Urinary bladder (tissue), 4 donors: ENCODE data around the gene SGTA. TPM values are rescaled to one million over a fixed set of nuclear protein-coding genes. Genes with fewer than 3 reads are reported as not detected.

Source experiments
- DNase-seq: peaks from one replicate; pipeline ENCODE4 v3.0.0-alpha.2; 2015; ENCODE audit errors: extremely low spot score
- H3K27ac ChIP-seq: one replicate; pipeline ENCODE4 v1.5.1; 2013; ENCODE audit warnings: low read depth, mild to moderate bottlenecking, moderate library complexity
- H3K36me3 ChIP-seq: one replicate; pipeline ENCODE4 v1.6.1; 2013; ENCODE audit warnings: mild to moderate bottlenecking, moderate library complexity; ENCODE audit not compliant: insufficient read depth
- H3K4me1 ChIP-seq: one replicate; pipeline ENCODE4 v1.6.1; 2013; ENCODE audit warnings: mild to moderate bottlenecking, moderate library complexity; ENCODE audit not compliant: insufficient read depth
- H3K4me3 ChIP-seq: one replicate; pipeline ENCODE4 v1.5.1; 2013; ENCODE audit warnings: low read depth, low read length
- WGBS: extraction: QIAGEN DNeasy Blood & Tissue Kit; methylation state at CpG from one replicate; pipeline ENCODE4 v1.1.7; 2013; 5-methylcytosine and 5-hydroxymethylcytosine counted together
- polyA plus RNA-seq: library from polyadenylated mRNA; stranded (reverse); fragments of 200-250 nt; gene quantifications from one replicate; pipeline ENCODE4 v1.2.3, GENCODE V29; 2013
- total RNA-seq: library from RNA; depleted of rRNA; stranded (reverse); fragments of >200 nt; gene quantifications from one replicate; pipeline ENCODE4 v1.2.3, GENCODE V29; 2014
- donor health status: healthy with polysubstance abuse.
- donor health status: healthy.

Gene SGTA
- total and polyA plus RNA-seq, 2 donors, result 17.6 to 65.5 TPM

GRCh38 chr19:2754659-2755447 lies 28.2 kb downstream of the SGTA start:
- 94% methylated on average over 43 of the region's 43 CpGs for WGBS
- DNase-seq, result no peak
- Histone ChIP-seq H3K27ac (no peak overlapping the region), H3K4me1 (no peaks in the 10 kb centered on the region), H3K4me3 (no peak overlapping the region), H3K36me3 (no peaks in the 10 kb centered on the region)

- Histone ChIP-seq H3K4me3 (no peak overlapping the region), H3K4me1 (no peaks in the 10 kb centered on the region), H3K27ac (no peak overlapping the region), H3K36me3 (no peaks in the 10 kb centered on the region)
- WGBS, result 91% methylated on average over 21 of the region's 21 CpGs
- no peak for DNase-seq
Observed at GRCh38 chr19:2751438-2751830, 31.6 kb downstream of the SGTA start.

GRCh38 chr19:2750808-2751437 lies 32.1 kb downstream of the SGTA start:
- Histone ChIP-seq H3K36me3 (no peaks in the 10 kb centered on the region), H3K4me3 (no peak overlapping the region), H3K27ac (no peak overlapping the region), H3K4me1 (no peaks in the 10 kb centered on the region)
- DNase-seq, result no peak
- 79% methylated on average over 17 of the region's 17 CpGs for WGBS

GRCh38 chr19:2747349-2747748 lies 35.7 kb downstream of the SGTA start:
- no peak overlapping the region for H3K27ac ChIP-seq
- WGBS, result 86% methylated on average over 7 of the region's 7 CpGs
- no peaks in the 10 kb centered on the region for H3K36me3 ChIP-seq
- no peak for DNase-seq
- no peak overlapping the region for H3K4me3 ChIP-seq
- H3K4me1 ChIP-seq, result no peaks in the 10 kb centered on the region

- H3K36me3 ChIP-seq, result no peaks in the 10 kb centered on the region
- DNase-seq, result no peak
- WGBS, result 33% methylated on average over 4 of the region's 4 CpGs
Observed at GRCh38 chr19:2744113-2744512, 39.0 kb downstream of the SGTA start.

GRCh38 chr19:2743099-2743498 lies 40.0 kb downstream of the SGTA start:
- WGBS, result 72% methylated on average over 8 of the region's 8 CpGs
- Histone ChIP-seq H3K4me1 (no peaks in the 10 kb centered on the region), H3K4me3 (no peak overlapping the region), H3K27ac (no peak overlapping the region), H3K36me3 (no peaks in the 10 kb centered on the region)
- no peak for DNase-seq

More at GRCh38 chr19:2744113-2744512, 39.0 kb downstream of the SGTA start:
- no peak overlapping the region for H3K4me3 ChIP-seq
- no peak overlapping the region for H3K27ac ChIP-seq
- no peaks in the 10 kb centered on the region for H3K4me1 ChIP-seq

GRCh38 chr19:2740314-2740656 lies 42.8 kb downstream of the SGTA start:
- WGBS, result 44% methylated on average over 13 of the region's 13 CpGs
- H3K4me1 ChIP-seq, result no peaks in the 10 kb centered on the region
- peaks cover 2% of the 10 kb centered on the region for H3K36me3 ChIP-seq
- no peak overlapping the region for H3K4me3 ChIP-seq
- no peak for DNase-seq
- no peak overlapping the region for H3K27ac ChIP-seq

- Histone ChIP-seq H3K27ac (no peak within 1 kb of the TSS), H3K36me3 (peaks cover 2% of the 10 kb centered on the region), H3K4me3 (peak within 1 kb of the TSS; percentile 97), H3K4me1 (no peaks in the 10 kb centered on the region)
- DNase-seq, result peak; percentile 95
- WGBS, result under 1% methylated on average over 64 of the region's 64 CpGs
Observed at GRCh38 chr19:2739602-2740313, 43.3 kb downstream of the SGTA start, which contains the start of gene SLC39A3. Gene SLC39A3 (minus strand): TSS chr19:2740017. CDS start chr19:2737257, 2,760 bp downstream.

GRCh38 chr19:2736550-2737190 lies 46.4 kb downstream of the SGTA start:
- no peak overlapping the region for H3K4me3 ChIP-seq
- no peak overlapping the region for H3K27ac ChIP-seq
- no peak for DNase-seq
- 96% methylated on average over 15 of the region's 15 CpGs for WGBS
- no peaks in the 10 kb centered on the region for H3K4me1 ChIP-seq
- H3K36me3 ChIP-seq, result peaks cover 2% of the 10 kb centered on the region

- H3K4me3 ChIP-seq, result no peak overlapping the region
- 96% methylated on average over 12 of the region's 12 CpGs for WGBS
- no peak overlapping the region for H3K27ac ChIP-seq
- DNase-seq, result no peak
- H3K36me3 ChIP-seq, result peaks cover 2% of the 10 kb centered on the region
- no peaks in the 10 kb centered on the region for H3K4me1 ChIP-seq
Observed at GRCh38 chr19:2735374-2735773, 47.7 kb downstream of the SGTA start.

GRCh38 chr19:2734589-2735288 lies 48.3 kb downstream of the SGTA start:
- no peak for DNase-seq
- Histone ChIP-seq H3K36me3 (peaks cover 2% of the 10 kb centered on the region), H3K4me1 (no peaks in the 10 kb centered on the region), H3K4me3 (no peak overlapping the region), H3K27ac (no peak overlapping the region)
- 90% methylated on average over 26 of the region's 26 CpGs for WGBS

GRCh38 chr19:2733930-2734588 lies 49.0 kb downstream of the SGTA start:
- no peak overlapping the region for H3K4me3 ChIP-seq
- no peak for DNase-seq
- no peaks in the 10 kb centered on the region for H3K4me1 ChIP-seq
- H3K36me3 ChIP-seq, result peaks cover 2% of the 10 kb centered on the region
- WGBS, result 78% methylated on average over 35 of the region's 35 CpGs
- no peak overlapping the region for H3K27ac ChIP-seq

GRCh38 chr19:2732883-2733282 lies 50.2 kb downstream of the SGTA start:
- Histone ChIP-seq H3K27ac (no peak overlapping the region), H3K4me1 (no peaks in the 10 kb centered on the region), H3K36me3 (peaks cover 2% of the 10 kb centered on the region), H3K4me3 (no peak overlapping the region)
- no peak for DNase-seq
- WGBS, result 95% methylated on average over 38 of the region's 38 CpGs
